HUES64 (cell line): Measurements from ENCODE around the gene TMEM9.

Source experiments
- H3K27ac ChIP-seq: 2 replicates; pipeline ENCODE4 v1.7.0; 2013; ENCODE audit warnings: low read depth, low read length, inconsistent platforms
- H3K27me3 ChIP-seq: 2 replicates; pipeline ENCODE4 v1.6.1; 2013; ENCODE audit warnings: mild to moderate bottlenecking, low read length; ENCODE audit not compliant: insufficient read depth
- H3K36me3 ChIP-seq: 2 replicates; pipeline ENCODE4 v1.6.1; 2013; ENCODE audit warnings: mild to moderate bottlenecking, low read length; ENCODE audit not compliant: insufficient read depth
- H3K4me1 ChIP-seq: 2 replicates; pipeline ENCODE4 v1.6.1; 2013; ENCODE audit warnings: mild to moderate bottlenecking, low read length, moderate library complexity; ENCODE audit not compliant: insufficient read depth
- H3K4me3 ChIP-seq: 2 replicates; pipeline ENCODE4 v1.5.1; 2013; ENCODE audit warnings: mild to moderate bottlenecking, low read length, moderate library complexity
- H3K9ac ChIP-seq: 2 replicates; pipeline ENCODE4 v1.6.1; 2013; ENCODE audit warnings: mild to moderate bottlenecking, low read depth, low read length
- H3K9me3 ChIP-seq: 2 replicates; pipeline ENCODE4 v1.6.1; 2013; ENCODE audit warnings: low read depth, low read length; ENCODE audit not compliant: insufficient read depth
- WGBS: fragments of 150-250, 120-280 bp; methylation state at CpG from one replicate; pipeline ENCODE4 v1.1.7; 2013; ENCODE audit warnings: missing lambda C conversion rate; 5-methylcytosine and 5-hydroxymethylcytosine counted together

TMEM9 gene

GRCh38 chr1:201137024-201137392, 17.3 kb downstream of the TMEM9 start:
- Histone ChIP-seq H3K9me3 (no peaks in the 10 kb centered on the region), H3K27ac (no peak overlapping the region), H3K4me3 (no peak overlapping the region), H3K27me3 (no peaks in the 10 kb centered on the region), H3K4me1 (no peaks in the 10 kb centered on the region), H3K9ac (no peak overlapping the region), H3K36me3 (peaks cover 80% of the 10 kb centered on the region)
- WGBS: 95% methylated on average over 7 of the region's 7 CpGs

GRCh38 chr1:201136355-201137023, 17.8 kb downstream of the TMEM9 start:
- Histone ChIP-seq H3K9ac (no peak overlapping the region), H3K4me1 (no peaks in the 10 kb centered on the region), H3K36me3 (peaks cover 75% of the 10 kb centered on the region), H3K27ac (no peak overlapping the region), H3K9me3 (no peaks in the 10 kb centered on the region), H3K4me3 (no peak overlapping the region), H3K27me3 (no peaks in the 10 kb centered on the region)
- WGBS: 94% methylated on average over 8 of the region's 8 CpGs

- WGBS: 97% methylated on average over 6 of the region's 6 CpGs
- H3K36me3 ChIP-seq: peaks cover 54% of the 10 kb centered on the region
- H3K27me3 ChIP-seq: no peaks in the 10 kb centered on the region
These were observed 19.9 kb downstream of the TMEM9 start for GRCh38 chr1:201134405-201134804.

GRCh38 chr1:201131398-201131797, 22.9 kb downstream of the TMEM9 start:
- no peaks in the 10 kb centered on the region for H3K9me3 ChIP-seq
- WGBS: 66% methylated on average over 4 of the region's 4 CpGs
- H3K4me1 ChIP-seq: peaks cover 5% of the 10 kb centered on the region

More at GRCh38 chr1:201134405-201134804, 19.9 kb downstream of the TMEM9 start:
- H3K27ac ChIP-seq: no peak overlapping the region
- H3K4me1 ChIP-seq: no peaks in the 10 kb centered on the region
- no peak overlapping the region for H3K9ac ChIP-seq
- H3K4me3 ChIP-seq: no peak overlapping the region
- no peaks in the 10 kb centered on the region for H3K9me3 ChIP-seq

GRCh38 chr1:201128962-201129361, 25.3 kb downstream of the TMEM9 start:
- WGBS: 94% methylated on average over 13 of the region's 13 CpGs
- H3K27me3 ChIP-seq: no peaks in the 10 kb centered on the region

More at GRCh38 chr1:201131398-201131797, 22.9 kb downstream of the TMEM9 start:
- Histone ChIP-seq H3K27ac (no peak overlapping the region), H3K36me3 (peaks cover 24% of the 10 kb centered on the region), H3K4me3 (no peak overlapping the region), H3K27me3 (no peaks in the 10 kb centered on the region), H3K9ac (no peak overlapping the region)

GRCh38 chr1:201128476-201128875, 25.8 kb downstream of the TMEM9 start:
- peaks cover 5% of the 10 kb centered on the region for H3K4me1 ChIP-seq
- WGBS: 96% methylated on average over 8 of the region's 9 CpGs
- no peaks in the 10 kb centered on the region for H3K27me3 ChIP-seq
- H3K9me3 ChIP-seq: no peaks in the 10 kb centered on the region
- no peak overlapping the region for H3K4me3 ChIP-seq
- no peak overlapping the region for H3K27ac ChIP-seq
- no peaks in the 10 kb centered on the region for H3K36me3 ChIP-seq
- no peak overlapping the region for H3K9ac ChIP-seq

More at GRCh38 chr1:201128962-201129361, 25.3 kb downstream of the TMEM9 start:
- H3K4me1 ChIP-seq: peaks cover 5% of the 10 kb centered on the region
- H3K27ac ChIP-seq: no peak overlapping the region
- no peak overlapping the region for H3K4me3 ChIP-seq
- H3K36me3 ChIP-seq: no peaks in the 10 kb centered on the region
- H3K9me3 ChIP-seq: no peaks in the 10 kb centered on the region
- no peak overlapping the region for H3K9ac ChIP-seq

GRCh38 chr1:201127755-201128455, 26.4 kb downstream of the TMEM9 start:
- no peak overlapping the region for H3K9ac ChIP-seq
- H3K4me1 ChIP-seq: peaks cover 5% of the 10 kb centered on the region
- whole genome bisulfite sequencing: 89% methylated on average over 16 of the region's 17 CpGs
- H3K9me3 ChIP-seq: no peaks in the 10 kb centered on the region
- H3K27ac ChIP-seq: no peak overlapping the region
- no peaks in the 10 kb centered on the region for H3K36me3 ChIP-seq
- no peaks in the 10 kb centered on the region for H3K27me3 ChIP-seq
- no peak overlapping the region for H3K4me3 ChIP-seq

- Histone ChIP-seq H3K9ac (no peak within 1 kb of the TSS), H3K4me1 (peaks cover 5% of the 10 kb centered on the region), H3K36me3 (no peaks in the 10 kb centered on the region), H3K27me3 (no peaks in the 10 kb centered on the region), H3K4me3 (no peak within 1 kb of the TSS), H3K9me3 (no peaks in the 10 kb centered on the region), H3K27ac (no peak within 1 kb of the TSS)
- WGBS: 76% methylated on average over 24 of the region's 24 CpGs
These were observed 27.2 kb downstream of the TMEM9 start, which contains the start of gene ASCL5 for GRCh38 chr1:201126832-201127754. ASCL5 (minus strand) TSS chr1:201127184; CDS start chr1:201115372, 11,812 bp downstream.

GRCh38 chr1:201126463-201126831, 27.8 kb downstream of the TMEM9 start:
- 77% methylated on average over 3 of the region's 3 CpGs for WGBS
- Histone ChIP-seq H3K4me1 (peaks cover 5% of the 10 kb centered on the region), H3K36me3 (no peaks in the 10 kb centered on the region), H3K27me3 (no peaks in the 10 kb centered on the region), H3K4me3 (no peak overlapping the region), H3K27ac (no peak overlapping the region), H3K9ac (no peak overlapping the region), H3K9me3 (no peaks in the 10 kb centered on the region)

GRCh38 chr1:201125800-201126199, 28.5 kb downstream of the TMEM9 start:
- Histone ChIP-seq H3K4me1 (peaks cover 5% of the 10 kb centered on the region), H3K27me3 (no peaks in the 10 kb centered on the region), H3K27ac (no peak overlapping the region), H3K36me3 (no peaks in the 10 kb centered on the region), H3K9me3 (no peaks in the 10 kb centered on the region), H3K4me3 (no peak overlapping the region), H3K9ac (no peak overlapping the region)
- WGBS: 86% methylated on average over 7 of the region's 7 CpGs

- no peaks in the 10 kb centered on the region for H3K36me3 ChIP-seq
- H3K27me3 ChIP-seq: no peaks in the 10 kb centered on the region
- H3K4me3 ChIP-seq: no peak overlapping the region
- H3K4me1 ChIP-seq: peaks cover 5% of the 10 kb centered on the region
- 91% methylated on average over 9 of the region's 9 CpGs for WGBS
- no peak overlapping the region for H3K27ac ChIP-seq
- no peak overlapping the region for H3K9ac ChIP-seq
- H3K9me3 ChIP-seq: no peaks in the 10 kb centered on the region
These were observed 29.3 kb downstream of the TMEM9 start for GRCh38 chr1:201125019-201125418.
